IMR-90 (cell line): Measurements from ENCODE around the gene CORO7. TPM values are rescaled to one million over a fixed set of nuclear protein-coding genes. Genes with fewer than 3 reads are reported as not detected.

ENCODE experiments used
- ATAC-seq: fragments of 200-7000 bp; cut with Tn5 transposase; 2 replicates; pipeline ENCODE4 v1.9.1; 2020; ENCODE audit warnings: low read depth, mild to moderate bottlenecking, moderate library complexity
- BruUV-seq: library from RNA; stranded (reverse); fragments of 400-500 nt; replicated peaks from 2 replicates; lab custom pipeline; 2021; lab: Mats Ljungman, UMichigan
- CTCF ChIA-PET: fragments of 300-600 bp; formaldehyde crosslinking; extraction: SDS; loops from one replicate; lab custom pipeline; 2021; ENCODE audit warnings: antibody characterized with exemption; lab: Yijun Ruan, JAX
- POLR2A ChIA-PET: fragments of 300-600 bp; sonication (Branson Sonifier 250); formaldehyde crosslinking; loops from one replicate; lab custom pipeline; 2022; ENCODE audit warnings: antibody characterized with exemption; ENCODE audit not compliant: unreplicated experiment; lab: Charles Lee
- DNase-seq: peaks from one replicate; pipeline ENCODE4 v3.0.0; 2013
- H2AFZ ChIP-seq: replicated peaks from 2 replicates; pipeline ENCODE3; 2013; ENCODE audit warnings: low read length, mild to moderate bottlenecking; ENCODE audit not compliant: poor library complexity
- H2AK5ac ChIP-seq: 2 replicates; pipeline ENCODE4 v1.6.1; 2013; ENCODE audit warnings: low read depth, low read length, inconsistent platforms
- H2AK9ac ChIP-seq: replicated peaks from 2 replicates; pipeline ENCODE3; 2013; ENCODE audit warnings: mild to moderate bottlenecking, low read depth, low read length, moderate library complexity; ENCODE audit not compliant: poor library complexity
- H2BK120ac ChIP-seq: 2 replicates; pipeline ENCODE4 v1.6.1; 2013; ENCODE audit warnings: low read depth, low read length, inconsistent platforms
- H2BK15ac ChIP-seq: 3 replicates; pipeline ENCODE4 v1.6.1; 2013; ENCODE audit warnings: low read depth, low read length, inconsistent platforms
- H2BK20ac ChIP-seq: 2 replicates; pipeline ENCODE4 v1.6.1; 2013; ENCODE audit warnings: low read depth, mild to moderate bottlenecking, inconsistent platforms, low read length, moderate library complexity
- H2BK5ac ChIP-seq: 2 replicates; pipeline ENCODE4 v1.6.1; 2013; ENCODE audit warnings: mild to moderate bottlenecking, low read depth, low read length, inconsistent platforms; ENCODE audit not compliant: poor library complexity, severe bottlenecking
- H3K14ac ChIP-seq: replicated peaks from 2 replicates; pipeline ENCODE4 v1.6.1; 2013; ENCODE audit warnings: low read depth, low read length, inconsistent platforms
- H3K18ac ChIP-seq: 2 replicates; pipeline ENCODE4 v1.6.1; 2013; ENCODE audit warnings: low read depth, low read length, control low read depth
- H3K23ac ChIP-seq: 2 replicates; pipeline ENCODE4 v1.6.1; 2013; ENCODE audit warnings: low read depth, low read length, inconsistent platforms
- H3K27ac ChIP-seq: 2 replicates; pipeline ENCODE4 v1.5.1; 2013; ENCODE audit warnings: mild to moderate bottlenecking, control low read depth, low read length; ENCODE audit not compliant: insufficient read depth
- H3K27me3 ChIP-seq: 2 replicates; pipeline ENCODE4 v1.6.1; 2013; ENCODE audit warnings: low read length; ENCODE audit not compliant: control insufficient read depth, insufficient read depth
- H3K36me3 ChIP-seq: 2 replicates; pipeline ENCODE4 v1.6.1; 2013; ENCODE audit warnings: low read length, mixed read lengths; ENCODE audit not compliant: control insufficient read depth, insufficient read depth
- H3K4ac ChIP-seq: 2 replicates; pipeline ENCODE4 v1.6.1; 2013; ENCODE audit warnings: low read depth, low read length, inconsistent platforms
- H3K4me1 ChIP-seq: 2 replicates; pipeline ENCODE4 v1.6.1; 2013; ENCODE audit warnings: low read length, mixed read lengths; ENCODE audit not compliant: control insufficient read depth, insufficient read depth
- H3K4me2 ChIP-seq: 2 replicates; pipeline ENCODE4 v1.6.1; 2013; ENCODE audit warnings: low read depth, mild to moderate bottlenecking, control low read depth, low read length, moderate library complexity
- H3K4me3 ChIP-seq: 2 replicates; pipeline ENCODE4 v1.5.1; 2013; ENCODE audit warnings: low read depth, mild to moderate bottlenecking, control low read depth, low read length, moderate library complexity; ENCODE audit not compliant: insufficient read depth
- H3K56ac ChIP-seq: 2 replicates; pipeline ENCODE4 v1.6.1; 2013; ENCODE audit warnings: low read length, inconsistent platforms; ENCODE audit not compliant: insufficient read depth; ENCODE audit errors: extremely low read depth
- H3K79me1 ChIP-seq, 2 experiments: 2 replicates each; pipeline ENCODE4 v1.6.1; 2013; ENCODE audit warnings: low read length in 2 of 2, inconsistent platforms in 1 of 2, low read depth in 1 of 2
- H3K9ac ChIP-seq: 2 replicates; pipeline ENCODE4 v1.6.1; 2013; ENCODE audit warnings: low read depth, low read length, control low read depth
- H3K9me1 ChIP-seq: 2 replicates; pipeline ENCODE4 v1.6.1; 2013; ENCODE audit warnings: low read length, inconsistent platforms; ENCODE audit not compliant: insufficient read depth
- H3K9me3 ChIP-seq: 2 replicates; pipeline ENCODE4 v1.6.1; 2013; ENCODE audit warnings: low read length; ENCODE audit not compliant: control insufficient read depth, insufficient read depth
- H4K20me1 ChIP-seq: 2 replicates; pipeline ENCODE4 v1.6.1; 2013; ENCODE audit warnings: low read length, inconsistent platforms; ENCODE audit not compliant: insufficient read depth
- H4K5ac ChIP-seq: 2 replicates; pipeline ENCODE4 v1.6.1; 2013; ENCODE audit warnings: mild to moderate bottlenecking, low read depth, low read length, control low read depth
- H4K8ac ChIP-seq, 2 experiments: 2 replicates each; pipeline ENCODE4 v1.6.1; 2013; ENCODE audit warnings: low read depth in 2 of 2, low read length in 2 of 2, control low read depth in 1 of 2, inconsistent platforms in 1 of 2
- H4K91ac ChIP-seq: 2 replicates; pipeline ENCODE4 v1.6.1; 2013; ENCODE audit warnings: low read depth, low read length, inconsistent platforms; ENCODE audit not compliant: insufficient read depth
- CTCF ChIP-seq: conservative IDR thresholded peaks from 2 replicates; pipeline ENCODE4 v1.5.1; 2012; ENCODE audit warnings: mild to moderate bottlenecking, low read depth, low read length, improper control_type of control experiment
- NFE2L2 ChIP-seq: fragments of 150-350 bp; IDR thresholded peaks from 2 replicates; pipeline ENCODE4 v1.6.1; 2016; ENCODE audit warnings: low read depth, mild to moderate bottlenecking, low read length
- WGBS, 2 experiments: methylation state at CpG; one replicate each; pipeline versions ENCODE4 v1.1.5 to v1.1.7; 2013; ENCODE audit warnings: missing lambda C conversion rate in 2 of 2; ENCODE audit not compliant: insufficient read length in 1 of 2; ENCODE audit errors: extremely low coverage in 2 of 2; 5-methylcytosine and 5-hydroxymethylcytosine counted together
- dilution Hi-C: fragments of 300-500 bp; cut with HindIII; formaldehyde crosslinking; loops from one replicate; pipeline ENCODE4 v1.14.3; 2018; ENCODE audit warnings: low sequenced_read_pairs; ENCODE audit not compliant: unreplicated experiment
- in situ Hi-C: fragments of 300-500 bp; cut with MboI; formaldehyde crosslinking; loops from 3 replicates; pipeline ENCODE4 v1.14.3; 2019; ENCODE audit warnings: low sequenced_read_pairs, inconsistent platforms, mixed read lengths
- intact Hi-C: fragments of 100-400 bp; cut with micrococcal nuclease; formaldehyde crosslinking; loops from 2 replicates; pipeline ENCODE4 v1.10.0; 2022
- polyA plus RNA-seq, 3 experiments: library from polyadenylated mRNA; depleted of rRNA; stranded (reverse); fragments of >200 nt; gene quantifications; 2 replicates each; pipeline ENCODE4 v1.2.3, GENCODE V29; 2012; ENCODE audit warnings: low replicate concordance in 1 of 3
- total RNA-seq: library from RNA; depleted of rRNA; stranded (reverse); fragments of >200 nt; gene quantifications from 2 replicates; pipeline ENCODE4 v1.2.3, GENCODE V29; 2012

CORO7 gene
- total and polyA plus RNA-seq, 2 of the 4 experiments (the other 2 are of a cell fraction), result 6.3 to 26.7 TPM

DNA sequence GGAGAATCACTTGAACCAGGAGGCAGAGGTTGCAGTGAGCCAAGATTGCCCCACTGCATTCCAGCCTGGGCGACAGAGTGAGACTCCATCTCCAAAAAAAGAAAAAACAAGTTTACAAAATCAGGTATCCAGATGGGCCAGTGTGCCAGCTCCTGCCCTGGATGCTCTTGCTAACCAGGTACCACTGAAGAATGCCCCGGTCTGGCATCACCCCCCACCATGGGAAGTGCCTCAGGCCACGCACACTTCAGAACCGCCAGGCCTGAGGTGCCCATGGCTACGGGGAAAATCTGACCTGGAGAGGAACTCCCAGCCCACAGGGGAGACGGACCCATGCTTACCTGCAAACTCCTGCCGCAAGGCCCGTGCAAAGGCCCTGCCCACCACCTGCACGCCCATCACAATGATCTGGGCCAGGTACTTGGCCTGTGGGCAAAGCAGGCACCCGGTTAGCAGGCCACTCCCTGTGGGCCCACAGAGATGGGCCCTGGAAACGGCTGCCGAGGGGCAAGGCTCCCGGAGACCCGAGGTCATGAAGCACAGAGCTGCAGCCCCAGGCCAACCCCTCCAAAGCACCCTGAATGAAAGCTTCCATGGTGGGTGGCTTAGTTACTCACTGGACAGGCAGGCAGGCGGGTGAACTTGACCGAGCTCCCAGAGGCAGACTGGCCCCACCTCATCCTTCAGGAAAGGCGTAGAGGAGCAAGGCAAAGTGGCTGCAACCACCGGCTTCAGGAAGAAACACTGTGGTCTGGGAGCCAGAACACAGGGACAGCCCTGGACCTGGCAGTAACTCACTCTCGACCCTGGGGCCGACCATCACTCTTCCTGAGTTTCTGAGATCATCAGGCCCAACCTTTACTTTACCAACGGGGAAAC lies 73.3 kb downstream of the CORO7 start:
- Histone ChIP-seq H4K91ac (no peak overlapping the region), H3K4me3 (no peak overlapping the region), H4K8ac (no peak overlapping the region), H3K56ac (no peak overlapping the region), H2AK5ac (0 out of 2 replicates have a peak overlapping the region, but pooled peaks have one; percentile 38), H3K79me1 (peaks cover 37 to 86% of the 10 kb centered on the region in 2 experiments), H3K27ac (no peak overlapping the region), H2AK9ac (peak overlapping the region; percentile 65), H3K4me1 (peaks cover 11% of the 10 kb centered on the region; the same call in 1 of the 2 replicates), H3K9me3 (no peaks in the 10 kb centered on the region), H3K9ac (no peak overlapping the region), H2BK15ac (no peak overlapping the region), H3K4me2 (no peak overlapping the region), H3K36me3 (peaks cover 17% of the 10 kb centered on the region), H3K9me1 (peaks cover 10% of the 10 kb centered on the region; the same call in 1 of the 2 replicates), H3K18ac (no peak overlapping the region), H4K20me1 (peaks cover 77% of the 10 kb centered on the region), H3K27me3 (no peaks in the 10 kb centered on the region), H3K4ac (no peak overlapping the region), H4K5ac (no peak overlapping the region), H2BK120ac (no peak overlapping the region), H3K23ac (no peak overlapping the region), H2AFZ (no peak overlapping the region), H2BK5ac (no peak overlapping the region), H3K14ac (no peak overlapping the region), H2BK20ac (no peak overlapping the region)
- dilution Hi-C loops, result no loop called here
- in situ Hi-C loops, result no loop called here
- ChIA-PET POLR2A (no interaction called here), CTCF (no interaction called here)
- ATAC-seq (no peak), DNase-seq (no peak)
- 95% methylated on average over 17 of the region's 21 CpGs; no CpG with 5 or more reads in 1 of the 2 experiments for WGBS, 2 experiments
- BruUV-seq, result no TSS peak
- intact Hi-C loops, result no loop called here
- no peak for TF ChIP-seq NFE2L2
- no peak for TF ChIP-seq CTCF
